Liver (tissue), 3 donors: ENCODE results near the gene ZNF138.

Experiments used
- ATF3 ChIP-seq: IDR thresholded peaks from 2 replicates; pipeline ENCODE4 v1.6.1; 2016; ENCODE audit warnings: antibody characterized with exemption
- CTCF ChIP-seq: fragments of 150-350 bp; IDR thresholded peaks from 2 replicates; pipeline ENCODE4 v1.5.1; 2017; ENCODE audit warnings: improper control_type of control experiment, low read depth, low read length; ENCODE audit not compliant: missing input control
- EGR1 ChIP-seq, 2 donors: IDR thresholded peaks; 2 replicates each; pipeline ENCODE4 v1.6.1; 2016 to 2018; ENCODE audit warnings: antibody characterized with exemption in 2 of 2, low read depth in 2 of 2
- FOXA2 ChIP-seq: IDR thresholded peaks from 2 replicates; pipeline ENCODE4 v1.6.1; 2016; ENCODE audit warnings: antibody characterized with exemption
- GABPA ChIP-seq, 2 donors: IDR thresholded peaks in 1 of 2; conservative IDR thresholded peaks in 1 of 2; 2 replicates each; pipeline ENCODE4 v1.6.1; 2016; ENCODE audit warnings: antibody characterized with exemption in 2 of 2, mild to moderate bottlenecking in 1 of 2, moderate library complexity in 1 of 2
- JUND ChIP-seq, 2 donors: IDR thresholded peaks; 2 replicates each; pipeline ENCODE4 v1.6.1; 2016; ENCODE audit warnings: antibody characterized with exemption in 2 of 2
- MAX ChIP-seq: IDR thresholded peaks from 2 replicates; pipeline ENCODE4 v1.6.1; 2016; ENCODE audit warnings: antibody characterized with exemption
- REST ChIP-seq: IDR thresholded peaks from 2 replicates; pipeline ENCODE4 v1.6.1; 2016; ENCODE audit warnings: antibody characterized with exemption, mild to moderate bottlenecking
- RXRA ChIP-seq, 2 donors: IDR thresholded peaks; 2 replicates each; pipeline ENCODE4 v1.6.1; 2017 to 2018; ENCODE audit warnings: antibody characterized with exemption in 2 of 2, mild to moderate bottlenecking in 1 of 2
- SP1 ChIP-seq: IDR thresholded peaks from 2 replicates; pipeline ENCODE4 v1.6.1; 2018; ENCODE audit warnings: antibody characterized with exemption, mild to moderate bottlenecking
- TAF1 ChIP-seq: conservative IDR thresholded peaks from 2 replicates; pipeline ENCODE4 v1.6.1; 2016; ENCODE audit warnings: antibody characterized with exemption, mild to moderate bottlenecking
- ZBTB33 ChIP-seq: IDR thresholded peaks from 2 replicates; pipeline ENCODE4 v1.6.1; 2016; ENCODE audit warnings: antibody characterized with exemption
- donor health status: healthy.
- donor health status: healthy.

GRCh38 chr7:64839910-64840309, 45.7 kb downstream of the ZNF138 start:
- TF ChIP-seq GABPA (IDR thresholded peaks at IDR 0.05 in 1 of 2, conservative IDR thresholded peaks at IDR 0.05 in 1 of 2), result no peak
- no peak for TF ChIP-seq TAF1
- no peak for TF ChIP-seq CTCF
- TF ChIP-seq SP1, result no peak
- TF ChIP-seq RXRA (IDR thresholded peaks at IDR 0.05), result no peak
- TF ChIP-seq REST, result no peak
- no peak for TF ChIP-seq EGR1 (IDR thresholded peaks at IDR 0.05; ENCODE audit: low read depth in 2 of 2)
- TF ChIP-seq JUND (IDR thresholded peaks at IDR 0.05), result no peak
- no peak for TF ChIP-seq ZBTB33
- no peak for TF ChIP-seq FOXA2
- TF ChIP-seq ATF3, result no peak
- TF ChIP-seq MAX, result no peak
